Pancreas (tissue), 10 donors: ENCODE measurements around the gene CDC42. TPM values are rescaled to one million over a fixed set of nuclear protein-coding genes. Genes with fewer than 3 reads are reported as not detected.
A peak's percentile ranks its signal among the peaks of the same experiment; 100 is the strongest.

ENCODE experiments used
- ATAC-seq, 4 donors: fragments of 200-7000 bp; cut with Tn5 transposase; one replicate each; pipeline versions ENCODE4 v1.8.0 to v1.9.1; 2020; ENCODE audit warnings: mild to moderate bottlenecking in 4 of 4, moderate library complexity in 4 of 4
- DNase-seq, 6 donors: peaks; one replicate each; pipeline ENCODE4 v3.0.0-alpha.2; 2020
- FAIRE-seq: peaks from 2 replicates; lab custom pipeline; 2012; peaks lifted over from hg19 to GRCh38; lab: Jason Lieb, UNC
- H3K27ac ChIP-seq, 4 donors: fragments of 200-600 bp; sonication (generic); 1 replicate in 3 of 4; 2 replicates in 1 of 4; pipeline versions ENCODE4 v1.5.0 to v1.8.0; 2020
- H3K27me3 ChIP-seq, 4 donors: fragments of 200-600 bp; one replicate each; pipeline ENCODE4 v1.8.0; 2021
- H3K36me3 ChIP-seq, 3 donors: fragments of 200-600 bp; sonication (generic) in 1 of 3; one replicate each; pipeline versions ENCODE4 v1.5.0 to v1.8.0; 2020 to 2021
- H3K4me1 ChIP-seq, 3 donors: fragments of 200-600 bp; one replicate each; pipeline ENCODE4 v1.8.0; 2021
- H3K4me3 ChIP-seq, 4 donors: fragments of 200-600 bp; sonication (generic) in 2 of 4; one replicate each; pipeline versions ENCODE4 v1.5.0 to v1.8.0; 2020 to 2021
- H3K9me3 ChIP-seq, 4 donors: fragments of 200-600 bp; one replicate each; pipeline ENCODE4 v1.8.0; 2021
- WGBS, 2 donors: extraction: QIAGEN DNeasy Blood & Tissue Kit; methylation state at CpG; one replicate each; pipeline ENCODE4 v1.1.7; 2013; 5-methylcytosine and 5-hydroxymethylcytosine counted together
- intact Hi-C, 3 donors: fragments of 100-400 bp; cut with DNase I; formaldehyde crosslinking; loops; one replicate each; pipeline versions ENCODE4 v1.11.1 to v1.14.2; 2022
- polyA plus RNA-seq, 2 donors: library from polyadenylated mRNA; stranded (reverse); fragments of 200-250 nt; gene quantifications; one replicate each; pipeline ENCODE4 v1.2.3, GENCODE V29; 2013
- total RNA-seq, 6 donors: library from RNA; stranded (reverse); fragmentation: NEBNext Ultra II Directional in 4 of 6; extraction: Animal tissue kit (Norgen Biotek cat#: 25700) in 4 of 6; gene quantifications; one replicate each; pipeline versions ENCODE4 v1.2.1 to v1.2.4, GENCODE V29; 2021 to 2023
- TF ChIP-seq, protein P1 (sequence below), 4 donors: fragments of 200-600 bp; sonication (generic) in 3 of 4; IDR thresholded peaks; one replicate each; pipeline versions ENCODE4 v1.5.0 to v1.8.0; 2021; ENCODE audit warnings: antibody characterized with exemption in 4 of 4
- donor health status: healthy with polysubstance abuse.
- donor health status: DM: no; HTN: no; CAD: no; lungs with moderate emphysema.
- donor health status: DM: no; HTN: no; CAD: no.
- donor health status: control.
- donor health status: control.
- donor health status: Bipolar disorder and iron deficiency.
- donor health status: DM: yes; HTN: yes; CAD: no.
- donor health status: DM: no; HTN: no; CAD: no.
- donor health status: DM: no; HTN: no; CAD: no.
- donor health status: DM: yes; HTN: yes; CAD: no.

CDC42 gene
- total and polyA plus RNA-seq, 8 donors, result 36.6 to 128 (median 63.4) TPM

DNA sequence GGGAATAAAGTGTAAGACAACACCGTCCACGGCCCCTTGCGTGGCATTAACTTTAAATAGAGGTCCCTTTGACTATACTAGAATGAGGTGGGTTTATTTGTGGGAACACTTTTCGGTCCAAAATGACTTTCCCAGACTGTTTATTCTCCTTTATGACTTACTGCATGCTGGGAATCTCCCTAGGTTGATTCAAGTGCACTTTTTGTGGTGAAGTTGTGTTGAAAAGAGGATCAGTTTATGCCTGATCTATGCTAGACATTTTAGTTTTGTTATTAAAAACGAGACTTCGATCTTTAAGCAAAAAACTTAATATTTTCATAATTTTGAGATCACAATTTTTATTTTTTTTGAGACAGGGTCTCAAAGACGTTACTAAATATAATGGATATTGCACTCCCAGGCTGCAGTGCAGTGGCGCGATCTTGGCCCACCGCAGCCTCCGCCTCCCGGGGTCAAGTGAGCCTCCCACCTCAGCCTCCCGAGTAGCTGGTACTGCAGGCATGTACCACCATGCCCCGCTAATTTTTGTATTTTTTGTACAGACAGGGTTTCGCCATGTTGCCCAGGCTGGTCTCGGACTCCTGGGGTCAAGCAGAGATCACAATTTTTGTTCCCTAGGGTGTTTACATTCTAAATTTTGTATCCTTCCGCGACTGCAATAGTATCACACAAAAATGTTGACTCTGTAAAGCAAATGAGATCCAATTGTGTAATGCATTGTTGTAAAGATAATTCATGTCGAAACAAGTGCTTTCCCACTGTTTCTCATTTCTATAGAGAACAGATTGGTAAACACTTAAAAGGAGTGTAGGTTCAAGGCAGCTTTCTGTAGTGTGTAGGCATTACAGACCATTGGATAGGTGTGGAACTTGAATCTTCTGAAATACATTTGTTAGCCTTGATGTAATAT, 1.6 kb downstream of the CDC42 start:
- TF ChIP-seq, protein P1, sequence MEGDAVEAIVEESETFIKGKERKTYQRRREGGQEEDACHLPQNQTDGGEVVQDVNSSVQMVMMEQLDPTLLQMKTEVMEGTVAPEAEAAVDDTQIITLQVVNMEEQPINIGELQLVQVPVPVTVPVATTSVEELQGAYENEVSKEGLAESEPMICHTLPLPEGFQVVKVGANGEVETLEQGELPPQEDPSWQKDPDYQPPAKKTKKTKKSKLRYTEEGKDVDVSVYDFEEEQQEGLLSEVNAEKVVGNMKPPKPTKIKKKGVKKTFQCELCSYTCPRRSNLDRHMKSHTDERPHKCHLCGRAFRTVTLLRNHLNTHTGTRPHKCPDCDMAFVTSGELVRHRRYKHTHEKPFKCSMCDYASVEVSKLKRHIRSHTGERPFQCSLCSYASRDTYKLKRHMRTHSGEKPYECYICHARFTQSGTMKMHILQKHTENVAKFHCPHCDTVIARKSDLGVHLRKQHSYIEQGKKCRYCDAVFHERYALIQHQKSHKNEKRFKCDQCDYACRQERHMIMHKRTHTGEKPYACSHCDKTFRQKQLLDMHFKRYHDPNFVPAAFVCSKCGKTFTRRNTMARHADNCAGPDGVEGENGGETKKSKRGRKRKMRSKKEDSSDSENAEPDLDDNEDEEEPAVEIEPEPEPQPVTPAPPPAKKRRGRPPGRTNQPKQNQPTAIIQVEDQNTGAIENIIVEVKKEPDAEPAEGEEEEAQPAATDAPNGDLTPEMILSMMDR (IDR thresholded peaks at IDR 0.05), result no peak
- FAIRE-seq, result no peak
- intact Hi-C loops, result no loop called here
- Histone ChIP-seq H3K36me3 (no peaks in the 10 kb centered on the region), H3K27ac (peak overlapping the region; percentile 89 to 99 (median 94)), H3K4me3 (peak overlapping the region; percentile 36 to 99 (median 91)), H3K9me3 (no peaks in the 10 kb centered on the region), H3K4me1 (peaks cover 28 to 43% (median 31%) of the 10 kb centered on the region in 3 donors), H3K27me3 (no peaks in the 10 kb centered on the region)
- DNase-seq, result peak in 1 of 6 donors; percentile 34
- WGBS, 2 donors, result 30 to 39% methylated on average over 19 of the region's 19 CpGs
- ATAC-seq, result no peak

DNA sequence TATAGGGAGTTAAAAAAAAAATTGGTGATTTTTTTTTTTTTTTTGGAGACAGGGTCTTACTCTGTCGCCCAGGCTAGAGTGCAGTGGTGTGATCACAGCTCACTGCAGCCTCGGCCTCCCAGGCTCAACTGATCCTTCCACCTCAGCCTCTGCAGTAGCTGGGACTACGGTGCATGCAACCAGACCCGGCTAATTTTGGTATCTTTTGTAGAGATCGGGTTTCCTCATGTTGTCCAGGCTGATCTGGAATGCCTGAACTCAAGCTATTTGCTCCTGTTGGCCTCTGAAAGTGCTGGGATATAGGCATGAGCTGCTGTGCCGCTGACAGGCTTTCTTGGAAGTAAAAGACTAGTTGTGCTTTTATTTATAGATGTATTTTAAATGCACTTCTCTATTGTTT, 3.0 kb downstream of the CDC42 start:
- 59 to 65% methylated on average over 6 of the region's 6 CpGs for WGBS, 2 donors
- intact Hi-C loops, result no loop called here
- H3K9me3 ChIP-seq, result no peaks in the 10 kb centered on the region
- DNase-seq, result no peak
- no peaks in the 10 kb centered on the region for H3K36me3 ChIP-seq
- TF ChIP-seq, protein P1 (IDR thresholded peaks at IDR 0.05), result no peak
- no peak for FAIRE-seq
- H3K27me3 ChIP-seq, result no peaks in the 10 kb centered on the region
- H3K27ac ChIP-seq, result no peak overlapping the region
- ATAC-seq, result no peak
- H3K4me3 ChIP-seq, result no peak overlapping the region
- H3K4me1 ChIP-seq, result peaks cover 30 to 45% (median 34%) of the 10 kb centered on the region in 3 donors

DNA sequence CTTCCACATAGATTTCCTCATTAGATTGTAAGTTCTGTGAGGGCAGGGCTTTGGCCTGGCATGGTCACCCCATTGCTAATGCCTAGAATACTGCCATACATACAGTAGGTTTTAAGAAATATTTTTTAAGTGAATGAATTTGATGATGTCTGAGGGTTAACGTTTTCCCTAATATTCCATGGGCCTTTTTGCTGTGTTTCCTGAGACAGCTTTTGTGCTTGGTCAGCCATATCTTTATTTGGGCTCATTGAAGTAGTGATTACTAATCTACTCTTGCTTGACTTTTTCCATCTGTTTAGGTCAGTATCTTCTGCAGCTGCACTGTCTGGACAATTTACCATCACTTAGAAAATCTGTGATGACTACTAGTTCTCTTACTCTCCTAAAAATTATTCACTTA, 3.5 kb downstream of the CDC42 start:
- intact Hi-C loops, result no loop called here
- no peak for ATAC-seq
- TF ChIP-seq, protein P1 (IDR thresholded peaks at IDR 0.05), result no peak
- no peak for FAIRE-seq
- no peak for DNase-seq
- Histone ChIP-seq H3K4me3 (no peak overlapping the region), H3K4me1 (peaks cover 34 to 45% (median 38%) of the 10 kb centered on the region in 3 donors), H3K9me3 (no peaks in the 10 kb centered on the region), H3K27me3 (no peaks in the 10 kb centered on the region), H3K36me3 (no peaks in the 10 kb centered on the region), H3K27ac (peak overlapping the region in 1 of 4 donors; percentile 8)
- WGBS, 2 donors, result 17 to 20% methylated on average over 1 of the region's 1 CpG

DNA sequence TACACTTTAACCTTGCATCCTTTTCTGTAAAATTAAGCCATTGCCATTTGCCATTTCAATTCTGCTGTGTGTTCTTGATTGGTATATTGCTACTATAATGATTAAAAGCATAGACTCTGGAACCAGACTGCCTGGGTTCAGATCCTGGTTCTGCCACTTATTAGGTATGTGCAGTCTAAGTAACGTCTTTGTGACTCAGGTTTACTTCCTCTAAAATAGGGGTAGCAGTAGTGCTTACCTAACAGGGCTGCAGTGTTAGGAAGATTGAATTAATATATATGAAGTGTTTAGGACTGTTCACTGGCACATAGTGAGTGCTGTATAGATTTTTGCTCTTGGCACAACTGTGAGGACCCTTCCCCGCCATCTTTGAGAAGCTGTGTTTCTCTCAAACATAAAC, 4.4 kb downstream of the CDC42 start:
- no peaks in the 10 kb centered on the region for H3K36me3 ChIP-seq
- TF ChIP-seq, protein P1 (IDR thresholded peaks at IDR 0.05), result no peak
- FAIRE-seq (no peak), ATAC-seq (no peak), DNase-seq (no peak)
- no peaks in the 10 kb centered on the region for H3K9me3 ChIP-seq
- no peak overlapping the region for H3K27ac ChIP-seq
- no peaks in the 10 kb centered on the region for H3K27me3 ChIP-seq
- intact Hi-C loops, result no loop called here
- H3K4me1 ChIP-seq, result peaks cover 34 to 48% (median 42%) of the 10 kb centered on the region in 3 donors
- 51 to 57% methylated on average over 2 of the region's 2 CpGs for WGBS, 2 donors
- no peak overlapping the region for H3K4me3 ChIP-seq

DNA sequence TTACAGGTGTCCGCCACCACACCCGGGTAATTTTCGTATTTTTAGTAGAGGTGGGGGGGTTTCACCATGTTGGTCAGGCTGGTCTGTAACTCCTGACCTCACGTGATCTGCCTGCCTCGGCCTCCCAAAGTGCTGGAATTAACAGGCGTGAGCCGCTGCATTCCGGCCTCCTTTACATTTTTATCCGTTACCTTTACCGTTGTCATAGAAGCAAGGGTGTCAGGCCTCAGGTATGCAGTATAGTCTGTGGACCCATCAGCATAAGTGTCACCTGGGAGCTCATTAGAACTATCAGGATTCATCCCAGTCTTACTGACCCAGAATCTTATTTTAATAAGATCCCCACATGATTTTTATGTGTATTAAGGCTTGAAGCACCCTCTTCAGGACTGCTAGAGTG, 5.4 kb downstream of the CDC42 start:
- Histone ChIP-seq H3K9me3 (no peaks in the 10 kb centered on the region), H3K4me1 (peaks cover 39 to 57% (median 50%) of the 10 kb centered on the region in 3 donors), H3K36me3 (no peaks in the 10 kb centered on the region), H3K4me3 (no peak overlapping the region), H3K27me3 (no peaks in the 10 kb centered on the region), H3K27ac (no peak overlapping the region)
- intact Hi-C loops, result no loop called here
- 91 to 93% methylated on average over 10 of the region's 10 CpGs for WGBS, 2 donors
- FAIRE-seq (no peak), DNase-seq (peak in 1 of 6 donors; percentile 7), ATAC-seq (no peak)
- TF ChIP-seq, protein P1 (IDR thresholded peaks at IDR 0.05), result no peak
